Kidney epithelial cell (primary cell): Measurements from ENCODE around the gene SHKBP1. TPM values are rescaled to one million over a fixed set of nuclear protein-coding genes. Genes with fewer than 3 reads are reported as not detected.
"Not testable (repeated sequence)": the region's sequence is repeated elsewhere in the genome, so short reads cannot be mapped to it uniquely, and the experiment has no call there.

Source experiments
- DNase-seq: peaks from one replicate; pipeline ENCODE4 v3.0.0-alpha.2; 2010; ENCODE audit warnings: low read depth
- H3K27me3 ChIP-seq: 2 replicates; pipeline ENCODE4 v1.6.0; 2011; ENCODE audit warnings: low read length; ENCODE audit not compliant: control insufficient read depth, insufficient read depth
- H3K36me3 ChIP-seq: 2 replicates; pipeline ENCODE4 v1.5.1; 2011; ENCODE audit warnings: low read length; ENCODE audit not compliant: control insufficient read depth, insufficient read depth
- H3K4me3 ChIP-seq: 2 replicates; pipeline ENCODE4 v1.5.1; 2011; ENCODE audit warnings: low read depth, mild to moderate bottlenecking, control low read depth, low read length
- CTCF ChIP-seq: IDR thresholded peaks from 2 replicates; pipeline ENCODE4 v1.5.1; 2011; ENCODE audit warnings: mild to moderate bottlenecking, moderate library complexity, low read length, control low read depth, inconsistent platforms; ENCODE audit not compliant: insufficient read depth, poor library complexity, severe bottlenecking
- total RNA-seq: library from RNA; depleted of rRNA; stranded (reverse); fragments of >200 nt; gene quantifications from 2 replicates; pipeline ENCODE4 v1.2.3, GENCODE V29; 2015

The SHKBP1 gene
- total RNA-seq, 1 donor from 2014 or later, result 105 TPM

- no peak for TF ChIP-seq CTCF
- DNase-seq, result no peak
- H3K27me3 ChIP-seq, result no peaks in the 10 kb centered on the region
- no peaks in the 10 kb centered on the region for H3K36me3 ChIP-seq
- no peak overlapping the region for H3K4me3 ChIP-seq
These were observed 9.9 kb downstream of the SHKBP1 start for GRCh38 chr19:40586611-40587010.

GRCh38 chr19:40588110-40588854, 11.6 kb downstream of the SHKBP1 start:
- no peak for TF ChIP-seq CTCF
- H3K36me3 ChIP-seq, result no peaks in the 10 kb centered on the region
- DNase-seq, result no peak
- no peaks in the 10 kb centered on the region for H3K27me3 ChIP-seq
- H3K4me3 ChIP-seq, result no peak overlapping the region

- TF ChIP-seq CTCF, result no peak
- Histone ChIP-seq H3K36me3 (no peaks in the 10 kb centered on the region), H3K4me3 (no peak overlapping the region), H3K27me3 (no peaks in the 10 kb centered on the region)
- no peak for DNase-seq
These were observed 12.4 kb downstream of the SHKBP1 start for GRCh38 chr19:40588926-40589569.

- no peak for TF ChIP-seq CTCF
- DNase-seq, result no peak
- Histone ChIP-seq H3K4me3 (no peak overlapping the region), H3K27me3 (no peaks in the 10 kb centered on the region), H3K36me3 (no peaks in the 10 kb centered on the region)
These were observed 13.1 kb downstream of the SHKBP1 start for GRCh38 chr19:40589591-40590429.

GRCh38 chr19:40590464-40591265, 14.0 kb downstream of the SHKBP1 start:
- Histone ChIP-seq H3K4me3 (no peak overlapping the region), H3K27me3 (no peaks in the 10 kb centered on the region), H3K36me3 (no peaks in the 10 kb centered on the region)
- no peak for TF ChIP-seq CTCF
- DNase-seq, result no peak

GRCh38 chr19:40591724-40592123, 15.1 kb downstream of the SHKBP1 start:
- not testable (repeated sequence) for H3K27me3 ChIP-seq, H3K4me3 ChIP-seq, DNase-seq, H3K36me3 ChIP-seq
